PC-3 (cell line): Measurements from ENCODE around the gene GTPBP6. TPM values are rescaled to one million over a fixed set of nuclear protein-coding genes. Genes with fewer than 3 reads are reported as not detected.
"Not testable (repeated sequence)": the region's sequence is repeated elsewhere in the genome, so short reads cannot be mapped to it uniquely, and the experiment has no call there.

Experiments
- ATAC-seq: fragments of 200-7000 bp; cut with Tn5 transposase; 2 replicates; pipeline ENCODE4 v1.9.1; 2020; ENCODE audit warnings: mild to moderate bottlenecking, moderate library complexity
- BruUV-seq: library from RNA; stranded (reverse); fragments of 400-500 nt; replicated peaks from 2 replicates; lab custom pipeline; 2021; lab: Mats Ljungman, UMichigan
- CTCF ChIA-PET: fragments of 300-600 bp; sonication (Branson Sonifier 250); formaldehyde crosslinking; loops from one replicate; lab custom pipeline; 2022; ENCODE audit warnings: antibody characterized with exemption; lab: Charles Lee
- POLR2A ChIA-PET: fragments of 300-600 bp; sonication (Branson Sonifier 250); formaldehyde crosslinking; loops from one replicate; lab custom pipeline; 2022; ENCODE audit warnings: antibody characterized with exemption; ENCODE audit not compliant: unreplicated experiment; lab: Charles Lee
- DNase-seq: peaks from one replicate; pipeline ENCODE4 v3.0.0-alpha.2; 2015
- H2AFZ ChIP-seq: fragments of 300-600 bp; sonication (generic); 2 replicates; pipeline ENCODE4 v1.6.0; 2016; ENCODE audit warnings: antibody characterized with exemption, low read length
- H3F3A ChIP-seq: fragments of 300-600 bp; sonication (generic); one replicate; pipeline ENCODE4 v1.6.0; 2017; ENCODE audit warnings: antibody characterized with exemption, low read length, control low read depth, mild to moderate bottlenecking; ENCODE audit not compliant: unreplicated experiment
- H3K27ac ChIP-seq: fragments of 300-600 bp; sonication (generic); 2 replicates; pipeline ENCODE4 v1.5.1; 2016; ENCODE audit warnings: mild to moderate bottlenecking, low read length
- H3K27me3 ChIP-seq: fragments of 300-600 bp; sonication (generic); 2 replicates; pipeline ENCODE4 v1.6.1; 2016; ENCODE audit warnings: low read length, mixed read lengths
- H3K36me3 ChIP-seq: fragments of 300-600 bp; sonication (generic); 2 replicates; pipeline ENCODE4 v1.6.1; 2016; ENCODE audit warnings: low read depth, mixed run types, low read length, mixed read lengths
- H3K4me1 ChIP-seq: fragments of 300-600 bp; sonication (generic); 2 replicates; pipeline ENCODE4 v1.5.1; 2016; ENCODE audit warnings: low read length; ENCODE audit not compliant: insufficient read depth
- H3K4me2 ChIP-seq: fragments of 300-600 bp; sonication (generic); 2 replicates; pipeline ENCODE4 v1.6.0; 2016; ENCODE audit warnings: low read length
- H3K4me3 ChIP-seq: fragments of 300-600 bp; sonication (generic); 2 replicates; pipeline ENCODE4 v1.5.1; 2016; ENCODE audit warnings: mild to moderate bottlenecking, low read length, mixed read lengths
- H3K79me2 ChIP-seq: fragments of 300-600 bp; sonication (generic); 2 replicates; pipeline ENCODE4 v1.6.1; 2017; ENCODE audit warnings: low read length, mixed read lengths
- H3K9ac ChIP-seq: fragments of 300-600 bp; sonication (generic); 2 replicates; pipeline ENCODE4 v1.6.0; 2016; ENCODE audit warnings: mild to moderate bottlenecking, low read length
- H3K9me2 ChIP-seq: fragments of 300-600 bp; sonication (generic); replicated peaks from 2 replicates; pipeline ENCODE4 v1.6.1; 2016; ENCODE audit warnings: mixed run types, low read length, mixed read lengths
- H3K9me3 ChIP-seq: fragments of 300-600 bp; sonication (generic); 2 replicates; pipeline ENCODE4 v1.6.1; 2016; ENCODE audit warnings: low read length, mixed read lengths
- H4K20me1 ChIP-seq: fragments of 300-600 bp; sonication (generic); 2 replicates; pipeline ENCODE4 v1.6.1; 2016; ENCODE audit warnings: low read length, mixed read lengths
- EZH2 ChIP-seq: fragments of 300-600 bp; sonication (generic); IDR thresholded peaks from one replicate; pipeline ENCODE4 v1.6.1; 2017; ENCODE audit warnings: antibody characterized with exemption, mild to moderate bottlenecking, low read length; ENCODE audit not compliant: unreplicated experiment
- EZH2phosphoT487 ChIP-seq: fragments of 300-600 bp; sonication (generic); IDR thresholded peaks from 2 replicates; pipeline ENCODE4 v1.6.1; 2018; ENCODE audit warnings: mild to moderate bottlenecking, antibody characterized with exemption, low read length, borderline replicate concordance
- intact Hi-C: fragments of 100-400 bp; cut with micrococcal nuclease; formaldehyde crosslinking; loops from 2 replicates; pipeline ENCODE4 v1.9.0; 2023
- total RNA-seq: library from RNA; depleted of rRNA; stranded (reverse); fragments of >200 nt; gene quantifications from 2 replicates; pipeline ENCODE4 v1.2.3, GENCODE V29; 2014
- TF ChIP-seq, protein P1 (sequence below): fragments of 300-600 bp; sonication (generic); conservative IDR thresholded peaks from 2 replicates; pipeline ENCODE4 v1.5.1; 2017; ENCODE audit warnings: antibody characterized with exemption, low read depth, mild to moderate bottlenecking, low read length

The GTPBP6 gene
- total RNA-seq, 1 experiment from 2014 or later = 38.8 TPM

DNA sequence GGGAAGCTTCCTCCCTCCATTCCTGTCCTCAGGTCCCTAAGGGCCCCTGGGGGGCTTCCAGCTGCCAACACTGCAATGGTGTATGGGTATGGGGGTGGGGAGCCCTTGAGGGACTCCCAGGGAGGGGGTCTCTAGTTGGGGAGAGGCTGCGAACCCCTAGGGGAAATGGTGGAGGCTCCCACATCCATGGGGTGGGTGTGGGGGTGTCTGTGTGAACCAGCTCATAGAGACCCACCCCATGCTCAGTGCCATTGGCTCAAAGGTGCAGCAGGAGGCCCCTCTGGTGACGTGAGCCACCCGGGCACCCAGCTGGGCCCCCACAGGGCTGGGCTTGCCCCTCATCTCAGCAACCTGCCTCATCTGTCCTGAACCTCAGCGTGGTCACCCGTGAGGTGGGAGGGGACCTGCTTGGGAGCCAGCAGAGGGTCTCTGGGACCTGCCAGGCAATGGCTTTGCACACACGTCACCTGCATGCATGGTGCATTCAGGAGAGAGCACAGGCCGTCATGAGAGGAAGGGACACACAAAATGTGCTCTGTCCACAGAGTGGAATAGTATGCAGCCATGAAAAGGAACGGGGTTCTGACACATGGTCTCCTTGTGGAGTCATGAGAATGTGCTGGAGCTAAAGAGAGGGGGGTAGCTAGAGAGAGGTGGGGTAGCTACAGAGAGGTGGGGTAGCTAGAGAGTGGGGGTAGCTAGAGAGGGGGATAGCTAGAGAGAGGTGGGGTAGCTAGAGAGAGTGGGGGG is 60.1 kb downstream of the GTPBP6 start:
- DNase-seq (no peak), ATAC-seq (no peak)
- Histone ChIP-seq H3K27me3 (no peaks in the 10 kb centered on the region), H4K20me1 (no peaks in the 10 kb centered on the region), H3K9me3 (no peaks in the 10 kb centered on the region), H3K4me3 (no peak overlapping the region), H3F3A (no peaks in the 10 kb centered on the region), H3K9me2 (no peaks in the 10 kb centered on the region), H3K79me2 (no peaks in the 10 kb centered on the region), H3K27ac (no peak overlapping the region), H3K9ac (no peak overlapping the region), H3K36me3 (no peaks in the 10 kb centered on the region), H2AFZ (no peak overlapping the region), H3K4me1 (peaks cover 17% of the 10 kb centered on the region), H3K4me2 (no peak overlapping the region)
- POLR2A ChIA-PET = no interaction called here
- CTCF ChIA-PET = no interaction called here
- TF ChIP-seq EZH2phosphoT487 = no peak
- no peak for TF ChIP-seq EZH2
- TF ChIP-seq, protein P1, sequence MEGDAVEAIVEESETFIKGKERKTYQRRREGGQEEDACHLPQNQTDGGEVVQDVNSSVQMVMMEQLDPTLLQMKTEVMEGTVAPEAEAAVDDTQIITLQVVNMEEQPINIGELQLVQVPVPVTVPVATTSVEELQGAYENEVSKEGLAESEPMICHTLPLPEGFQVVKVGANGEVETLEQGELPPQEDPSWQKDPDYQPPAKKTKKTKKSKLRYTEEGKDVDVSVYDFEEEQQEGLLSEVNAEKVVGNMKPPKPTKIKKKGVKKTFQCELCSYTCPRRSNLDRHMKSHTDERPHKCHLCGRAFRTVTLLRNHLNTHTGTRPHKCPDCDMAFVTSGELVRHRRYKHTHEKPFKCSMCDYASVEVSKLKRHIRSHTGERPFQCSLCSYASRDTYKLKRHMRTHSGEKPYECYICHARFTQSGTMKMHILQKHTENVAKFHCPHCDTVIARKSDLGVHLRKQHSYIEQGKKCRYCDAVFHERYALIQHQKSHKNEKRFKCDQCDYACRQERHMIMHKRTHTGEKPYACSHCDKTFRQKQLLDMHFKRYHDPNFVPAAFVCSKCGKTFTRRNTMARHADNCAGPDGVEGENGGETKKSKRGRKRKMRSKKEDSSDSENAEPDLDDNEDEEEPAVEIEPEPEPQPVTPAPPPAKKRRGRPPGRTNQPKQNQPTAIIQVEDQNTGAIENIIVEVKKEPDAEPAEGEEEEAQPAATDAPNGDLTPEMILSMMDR = no peak
- BruUV-seq = no TSS peak
- intact Hi-C loops = no loop called here

DNA sequence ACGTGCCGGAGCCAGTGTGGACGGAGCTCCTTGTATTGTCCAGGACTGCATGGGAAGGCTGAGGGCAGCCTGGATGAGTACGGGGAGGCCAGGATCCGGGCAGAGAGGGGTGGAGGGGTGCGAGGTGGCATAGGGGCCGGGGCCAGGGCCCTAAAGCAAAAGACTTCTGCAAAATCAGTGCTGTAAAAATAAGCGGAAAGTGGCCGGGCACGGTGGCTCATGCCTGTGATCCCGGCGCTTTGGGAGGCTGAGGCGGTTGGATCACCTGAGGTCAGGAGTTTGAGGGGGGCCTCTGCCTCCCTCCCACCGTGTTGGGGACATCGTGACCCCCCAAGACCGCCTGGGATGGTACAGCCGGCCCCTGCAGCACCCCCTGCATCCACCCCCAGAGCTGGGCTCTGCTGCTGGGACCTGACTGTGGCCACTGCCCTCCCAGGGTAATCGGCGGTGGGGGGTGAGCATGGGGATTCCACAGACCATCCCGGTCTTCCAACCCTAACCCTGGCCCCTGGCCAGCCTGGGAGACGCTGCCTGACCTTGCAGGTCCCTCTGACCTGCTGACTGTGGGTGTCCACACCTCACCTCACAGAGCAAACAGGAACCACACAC is 60.8 kb downstream of the GTPBP6 start:
- Histone ChIP-seq H3K9me2 (no peaks in the 10 kb centered on the region), H3K4me1 (peaks cover 17% of the 10 kb centered on the region), H4K20me1 (no peaks in the 10 kb centered on the region), H3K9me3 (no peaks in the 10 kb centered on the region), H3F3A (no peaks in the 10 kb centered on the region), H3K27ac (no peak overlapping the region), H3K79me2 (no peaks in the 10 kb centered on the region), H2AFZ (no peak overlapping the region), H3K4me3 (no peak overlapping the region), H3K27me3 (no peaks in the 10 kb centered on the region), H3K4me2 (no peak overlapping the region), H3K9ac (no peak overlapping the region), H3K36me3 (no peaks in the 10 kb centered on the region)
- no peak for TF ChIP-seq EZH2
- TF ChIP-seq EZH2phosphoT487 = no peak
- TF ChIP-seq, protein P1 = no peak
- no peak for DNase-seq
- ChIA-PET POLR2A (no interaction called here), CTCF (no interaction called here)
- no peak for ATAC-seq
- intact Hi-C loops = no loop called here
- BruUV-seq = no TSS peak

DNA sequence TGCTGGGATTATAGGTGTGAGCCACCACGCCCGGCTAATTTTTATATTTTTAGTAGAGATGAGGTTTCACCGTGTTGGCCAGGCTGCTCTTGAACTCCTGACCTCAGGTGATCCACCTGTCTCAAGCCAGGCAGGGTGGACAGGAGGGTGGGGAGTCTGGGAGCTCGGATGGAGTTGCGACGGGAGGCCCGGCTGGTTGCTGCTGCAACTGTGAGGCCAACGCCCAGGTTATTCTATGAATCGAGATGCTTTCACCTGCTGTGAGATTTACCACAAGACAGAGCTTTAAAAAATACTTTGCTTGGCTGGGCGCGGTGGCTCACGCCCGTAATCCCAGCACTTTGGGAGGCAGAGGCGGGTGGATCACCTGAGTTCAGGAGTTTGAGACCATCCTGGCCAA is 61.5 kb downstream of the GTPBP6 start:
- CTCF ChIA-PET, H3K27me3 ChIP-seq, H2AFZ ChIP-seq, H4K20me1 ChIP-seq, POLR2A ChIA-PET, DNase-seq, H3K4me3 ChIP-seq, BruUV-seq, H3K9ac ChIP-seq, H3K27ac ChIP-seq, H3K9me2 ChIP-seq, H3K9me3 ChIP-seq, H3K4me2 ChIP-seq, ATAC-seq, H3K79me2 ChIP-seq, intact Hi-C loops, H3F3A ChIP-seq, H3K36me3 ChIP-seq: not testable (repeated sequence)
- peaks cover 12% of the 10 kb centered on the region for H3K4me1 ChIP-seq
